ENCODE results near the gene PPP4R2. TPM values are rescaled to one million over a fixed set of nuclear protein-coding genes. Genes with fewer than 3 reads are reported as not detected.

Gene PPP4R2
- total and polyA plus RNA-seq, 9 of the 15 experiments (the other 6 are each of a cell fraction or from before 2014, with no cell fraction given): 11.0 to 49.6 (median 31.6) TPM

- Histone ChIP-seq H3K9me3 (replicated peaks; ENCODE audit: control insufficient read depth, insufficient read depth, low read depth, low read length) (no peaks in the 10 kb centered on the region), H3K4me1 (replicated peaks in 1 of 2; ENCODE audit: control insufficient read depth in 2 of 2, insufficient read depth in 2 of 2, low read length in 2 of 2) (no peaks in the 10 kb centered on the region; a peak in 1 of 5 replicates), H3K4me3 (no peak overlapping the region), H3K27me3 (ENCODE audit: control insufficient read depth in 2 of 2, insufficient read depth in 2 of 2, low read length in 2 of 2) (no peaks in the 10 kb centered on the region), H2AFZ (ENCODE audit: low read depth, low read length) (no peak overlapping the region), H3K27ac (ENCODE audit: extremely low read depth, low read depth, low read length) (no peak overlapping the region), H3K9me1 (ENCODE audit: control insufficient read depth, insufficient read depth, low read length) (no peaks in the 10 kb centered on the region), H3K4me2 (ENCODE audit: insufficient read depth, low read length) (no peak overlapping the region), H3K79me2 (ENCODE audit: control insufficient read depth, insufficient read depth, low read length) (no peaks in the 10 kb centered on the region), H3K9ac (ENCODE audit: insufficient read depth in 1 of 2, low read depth in 2 of 2, low read length in 2 of 2) (no peak overlapping the region), H4K20me1 (replicated peaks; ENCODE audit: control insufficient read depth, insufficient read depth, low read length) (no peaks in the 10 kb centered on the region), H3K36me3 (ENCODE audit: control insufficient read depth, insufficient read depth, low read length) (no peaks in the 10 kb centered on the region)
- intact Hi-C loops (cut with micrococcal nuclease): no loop called here
- POLR2A ChIA-PET: no interaction called here
- BruUV-seq (replicated peaks): no TSS peak
- in situ Hi-C loops (cut with MboI): no loop called here
- FAIRE-seq (no peak), DNase-seq (ENCODE audit: extremely low read depth in 1 of 4, low spot score in 3 of 4) (no peak), ATAC-seq (no peak)
- CTCF ChIA-PET (ENCODE audit: low intra/inter-chr PET ratio): no interaction called here
- TF ChIP-seq BRF2 (IDR thresholded peaks at IDR 0.05; ENCODE audit: borderline replicate concordance, insufficient read depth, insufficient read length) (no peak), TAL1 (IDR thresholded peaks at IDR 0.05) (no peak), KAT2B (IDR thresholded peaks at IDR 0.05; ENCODE audit: low read depth, low read length) (no peak), MEIS2 (IDR thresholded peaks at IDR 0.05; ENCODE audit: partially characterized antibody) (no peak), MXI1 (IDR thresholded peaks at IDR 0.05; ENCODE audit: low read depth, low read length) (no peak), HSF4 (CRISPR knock-in tag; IDR thresholded peaks at IDR 0.05; ENCODE audit: borderline replicate concordance) (no peak), HIVEP1 (CRISPR knock-in tag; IDR thresholded peaks at IDR 0.05) (no peak), CREBBP (IDR thresholded peaks at IDR 0.05; ENCODE audit: low read depth, low read length) (no peak), MLX (CRISPR knock-in tag; conservative IDR thresholded peaks at IDR 0.05) (no peak), U2AF1 (optimal IDR thresholded peaks at IDR 0.05; ENCODE audit: low read depth, low read length) (no peak)
These were observed 34.3 kb upstream of the PPP4R2 start for GRCh38 chr3:72962317-72962716.
